ENCODE data around the gene LARP1. TPM values are rescaled to one million over a fixed set of nuclear protein-coding genes. Genes with fewer than 3 reads are reported as not detected.
"Not testable (repeated sequence)": the region's sequence is repeated elsewhere in the genome, so short reads cannot be mapped to it uniquely, and the experiment has no call there.

LARP1 gene
- total RNA-seq, 2 experiments from 2014 or later = 174 to 177 TPM

GRCh38 chr5:154743812-154744211 lies 11.4 kb upstream of the LARP1 start:
- Mint-ChIP-seq H3K27ac (no peak overlapping the region), H3K36me3 (ENCODE audit: low read depth) (no peaks in the 10 kb centered on the region), H3K27me3 (no peaks in the 10 kb centered on the region), H3K9me3 (no peaks in the 10 kb centered on the region), H3K4me3 (no peak overlapping the region), H3K4me1 (no peaks in the 10 kb centered on the region)
- CTCF ChIA-PET = no interaction called here
- DNase-seq = no peak
- POLR2A ChIA-PET = no interaction called here

- no peaks in the 10 kb centered on the region for H3K4me1 Mint-ChIP-seq
- no peaks in the 10 kb centered on the region for H3K9me3 Mint-ChIP-seq
- POLR2A ChIA-PET = interaction anchor here (0.7 kb wide), 1 partner anchor 65 kb away, joined by 3 read pairs; no protein-coding TSS in a partner anchor
- CTCF ChIA-PET = no interaction called here
- H3K36me3 Mint-ChIP-seq (ENCODE audit: low read depth) = no peaks in the 10 kb centered on the region
- H3K27ac Mint-ChIP-seq = no peak overlapping the region
- H3K4me3 Mint-ChIP-seq = no peak overlapping the region
- H3K27me3 Mint-ChIP-seq = no peaks in the 10 kb centered on the region
- no peak for DNase-seq
Measured at GRCh38 chr5:154745349-154745748, 9.8 kb upstream of the LARP1 start.

- CTCF ChIA-PET = no interaction called here
- no peak overlapping the region for H3K4me3 Mint-ChIP-seq
- no peaks in the 10 kb centered on the region for H3K9me3 Mint-ChIP-seq
- POLR2A ChIA-PET = no interaction called here
- H3K36me3 Mint-ChIP-seq (ENCODE audit: low read depth) = no peaks in the 10 kb centered on the region
- DNase-seq = no peak
- H3K27me3 Mint-ChIP-seq = no peaks in the 10 kb centered on the region
- H3K27ac Mint-ChIP-seq = no peak overlapping the region
- peaks cover 12% of the 10 kb centered on the region for H3K4me1 Mint-ChIP-seq
Measured at GRCh38 chr5:154749491-154749890, 5.7 kb upstream of the LARP1 start.

- H3K4me3 Mint-ChIP-seq; POLR2A ChIA-PET; H3K27me3 Mint-ChIP-seq; H3K36me3 Mint-ChIP-seq (ENCODE audit: low read depth); CTCF ChIA-PET; H3K9me3 Mint-ChIP-seq; H3K27ac Mint-ChIP-seq; DNase-seq: not testable (repeated sequence)
- H3K4me1 Mint-ChIP-seq = peaks cover 13% of the 10 kb centered on the region
Measured at GRCh38 chr5:154750641-154751040, 4.5 kb upstream of the LARP1 start.

- Mint-ChIP-seq H3K27me3 (no peaks in the 10 kb centered on the region), H3K9me3 (no peaks in the 10 kb centered on the region), H3K27ac (no peak overlapping the region), H3K4me1 (peaks cover 13% of the 10 kb centered on the region), H3K4me3 (no peak overlapping the region), H3K36me3 (ENCODE audit: low read depth) (peaks cover 4% of the 10 kb centered on the region)
- ChIA-PET CTCF (no interaction called here), POLR2A (no interaction called here)
- no peak for DNase-seq
Measured at GRCh38 chr5:154751854-154752253, 3.3 kb upstream of the LARP1 start.

GRCh38 chr5:154753792-154754191 lies 1.4 kb upstream of the LARP1 start:
- H3K27ac Mint-ChIP-seq = peak overlapping the region; percentile 89
- DNase-seq = no peak
- peaks cover 29% of the 10 kb centered on the region for H3K4me1 Mint-ChIP-seq
- H3K4me3 Mint-ChIP-seq = peak overlapping the region; percentile 81
- CTCF ChIA-PET = interaction anchor here (1.0 kb wide), 1 partner anchor 193 kb away, joined by 3 read pairs; no protein-coding TSS in a partner anchor
- peaks cover 6% of the 10 kb centered on the region for H3K36me3 Mint-ChIP-seq (ENCODE audit: low read depth)
- POLR2A ChIA-PET = interaction anchor here (0.9 to 1.2 kb wide), 3 partner anchors 70 to 106 kb away, joined by 3 to 5 read pairs (median 3); partner anchors contain the start of gene CNOT8
- no peaks in the 10 kb centered on the region for H3K9me3 Mint-ChIP-seq
- no peaks in the 10 kb centered on the region for H3K27me3 Mint-ChIP-seq

GRCh38 chr5:154754460-154755360 lies 467 bp upstream of the LARP1 start:
- POLR2A ChIA-PET = interaction anchor here (1.2 kb wide), 1 partner anchor 105 kb away, joined by 3 read pairs; no protein-coding TSS in a partner anchor
- Mint-ChIP-seq H3K9me3 (no peaks in the 10 kb centered on the region), H3K36me3 (ENCODE audit: low read depth) (peaks cover 6% of the 10 kb centered on the region), H3K4me1 (peaks cover 38% of the 10 kb centered on the region), H3K4me3 (peak overlapping the region; percentile 81), H3K27ac (peak overlapping the region; percentile 89), H3K27me3 (no peaks in the 10 kb centered on the region)
- CTCF ChIA-PET = no interaction called here
- peak; percentile 99 for DNase-seq

- peak; percentile 45 for DNase-seq
- H3K27ac Mint-ChIP-seq = peak overlapping the region; percentile 88
- ChIA-PET CTCF (no interaction called here), POLR2A (interaction anchor here (0.8 to 1.0 kb wide), 3 partner anchors 11 to 104 kb away, joined by 3 to 9 read pairs (median 5); partner anchors contain the start of gene CNOT8)
- peak overlapping the region; percentile 89 for H3K4me3 Mint-ChIP-seq
- H3K36me3 Mint-ChIP-seq (ENCODE audit: low read depth) = peaks cover 6% of the 10 kb centered on the region
- peaks cover 52% of the 10 kb centered on the region for H3K4me1 Mint-ChIP-seq
- H3K9me3 Mint-ChIP-seq = no peaks in the 10 kb centered on the region
- H3K27me3 Mint-ChIP-seq = no peaks in the 10 kb centered on the region
Measured at GRCh38 chr5:154756009-154756867, 1.1 kb downstream of the LARP1 start.

GRCh38 chr5:154756868-154757813 lies 2.0 kb downstream of the LARP1 start:
- peaks cover 10% of the 10 kb centered on the region for H3K36me3 Mint-ChIP-seq (ENCODE audit: low read depth)
- DNase-seq = peak; percentile 49
- ChIA-PET POLR2A (interaction anchor here (1.0 to 2.2 kb wide), 5 partner anchors 14 to 273 kb away, joined by 3 to 27 read pairs (median 8); partner anchors contain the start of gene CNOT8), CTCF (no interaction called here)
- no peaks in the 10 kb centered on the region for H3K27me3 Mint-ChIP-seq
- peaks cover 58% of the 10 kb centered on the region for H3K4me1 Mint-ChIP-seq
- peak overlapping the region; percentile 90 for H3K4me3 Mint-ChIP-seq
- no peaks in the 10 kb centered on the region for H3K9me3 Mint-ChIP-seq
- peak overlapping the region; percentile 88 for H3K27ac Mint-ChIP-seq

- no peaks in the 10 kb centered on the region for H3K27me3 Mint-ChIP-seq
- ChIA-PET POLR2A (interaction anchor here (1.0 to 2.2 kb wide), 6 partner anchors 13 to 274 kb away, joined by 3 to 27 read pairs (median 6); partner anchors contain the start of gene CNOT8), CTCF (interaction anchor here (1.2 kb wide), 1 partner anchor 9 kb away, joined by 3 read pairs; no protein-coding TSS in a partner anchor)
- H3K27ac Mint-ChIP-seq = peak overlapping the region; percentile 56
- peak; percentile 39 for DNase-seq
- peaks cover 10% of the 10 kb centered on the region for H3K36me3 Mint-ChIP-seq (ENCODE audit: low read depth)
- H3K4me3 Mint-ChIP-seq = peak overlapping the region; percentile 69
- H3K9me3 Mint-ChIP-seq = no peaks in the 10 kb centered on the region
- H3K4me1 Mint-ChIP-seq = peaks cover 64% of the 10 kb centered on the region
Measured at GRCh38 chr5:154757814-154758406, 2.7 kb downstream of the LARP1 start.

- POLR2A ChIA-PET = interaction anchor here (1.0 to 2.2 kb wide), 5 partner anchors 12 to 274 kb away, joined by 3 to 27 read pairs (median 8); partner anchors contain the start of gene CNOT8
- Mint-ChIP-seq H3K4me3 (peak overlapping the region; percentile 69), H3K36me3 (ENCODE audit: low read depth) (peaks cover 10% of the 10 kb centered on the region), H3K9me3 (no peaks in the 10 kb centered on the region), H3K27ac (peak overlapping the region; percentile 13), H3K27me3 (no peaks in the 10 kb centered on the region), H3K4me1 (peaks cover 66% of the 10 kb centered on the region)
- no peak for DNase-seq
- CTCF ChIA-PET = interaction anchor here (0.6 to 1.2 kb wide), 2 partner anchors 9 to 231 kb away, joined by 3 read pairs; no protein-coding TSS in a partner anchor
Measured at GRCh38 chr5:154758493-154758892, 3.3 kb downstream of the LARP1 start.

All from activated CD4-positive, alpha-beta memory T cell treated with anti-CD3 and anti-CD28 coated beads, Interleukin-2, amount 10 ng/mL, durations not matched to agents 7 days and 5 days (primary cell).